ENCODE measurements around the gene TRDN. TPM values are rescaled to one million over a fixed set of nuclear protein-coding genes. Genes with fewer than 3 reads are reported as not detected.
"Not testable (repeated sequence)": the region's sequence is repeated elsewhere in the genome, so short reads cannot be mapped to it uniquely, and the experiment has no call there.

Gene TRDN
- total and polyA plus RNA-seq, 2 experiments from 2014 or later, result 0.10 to 0.48 TPM

DNA sequence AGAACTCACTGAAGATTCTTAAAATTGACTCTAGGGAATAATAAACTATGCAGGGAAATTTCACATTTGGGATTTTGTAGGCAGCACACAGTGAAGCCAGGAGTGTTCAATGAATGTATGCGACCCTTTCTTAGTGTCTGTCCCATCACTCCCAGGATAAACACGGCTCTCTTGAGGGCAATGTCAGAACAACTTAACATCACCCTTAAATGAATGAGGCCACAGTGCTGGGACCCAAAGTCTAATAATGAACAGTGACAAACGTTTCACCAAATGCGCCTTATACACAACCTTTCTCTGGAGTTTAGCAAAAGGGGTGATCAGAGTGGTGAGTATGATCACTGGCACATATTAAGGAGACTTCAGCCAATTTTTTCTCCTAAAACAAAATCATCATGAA is 403.4 kb downstream of the TRDN start:
- 78% methylated on average over 4 of the region's 4 CpGs for WGBS (ENCODE audit: low lambda C conversion rate, missing lambda C conversion rate)
- Histone ChIP-seq H3K9me3 (ENCODE audit: low read depth) (no peaks in the 10 kb centered on the region), H3K27me3 (no peaks in the 10 kb centered on the region), H3K79me2 (no peaks in the 10 kb centered on the region), H3K4me1 (ENCODE audit: insufficient read depth) (no peaks in the 10 kb centered on the region), H3K27ac (no peak overlapping the region), H3K36me3 (replicated peaks; ENCODE audit: insufficient read depth, low read depth) (no peaks in the 10 kb centered on the region), H4K20me1 (ENCODE audit: insufficient read depth, poor library complexity, severe bottlenecking) (no peaks in the 10 kb centered on the region), H3K9me2 (replicated peaks; ENCODE audit: insufficient read depth) (no peaks in the 10 kb centered on the region), H3K4me2 (no peak overlapping the region), H3K4me3 (no peak overlapping the region), H2AFZ (no peak overlapping the region)
- no peak for TF ChIP-seq EZH2 (IDR thresholded peaks at IDR 0.05; ENCODE audit: borderline replicate concordance)
- no peak for TF ChIP-seq CTCF (IDR thresholded peaks at IDR 0.05; ENCODE audit: poor library complexity)
- TF ChIP-seq EZH2phosphoT487 (IDR thresholded peaks at IDR 0.05; ENCODE audit: low read depth, severe bottlenecking, unreplicated experiment), result no peak
- no peak for DNase-seq (ENCODE audit: low spot score)

GRCh38 chr6:123227789-123228188 is 409.0 kb downstream of the TRDN start:
- H3K27ac ChIP-seq; H4K20me1 ChIP-seq (ENCODE audit: insufficient read depth, poor library complexity, severe bottlenecking); H3K4me3 ChIP-seq; H3K9me2 ChIP-seq (replicated peaks; ENCODE audit: insufficient read depth); H3K4me2 ChIP-seq; H3K4me1 ChIP-seq (ENCODE audit: insufficient read depth); H3K79me2 ChIP-seq; H3K36me3 ChIP-seq (replicated peaks; ENCODE audit: insufficient read depth, low read depth); H2AFZ ChIP-seq; DNase-seq (ENCODE audit: low spot score); H3K27me3 ChIP-seq; H3K9me3 ChIP-seq (ENCODE audit: low read depth): not testable (repeated sequence)
- 63% methylated on average over 2 of the region's 2 CpGs for WGBS (ENCODE audit: low lambda C conversion rate, missing lambda C conversion rate)

DNA sequence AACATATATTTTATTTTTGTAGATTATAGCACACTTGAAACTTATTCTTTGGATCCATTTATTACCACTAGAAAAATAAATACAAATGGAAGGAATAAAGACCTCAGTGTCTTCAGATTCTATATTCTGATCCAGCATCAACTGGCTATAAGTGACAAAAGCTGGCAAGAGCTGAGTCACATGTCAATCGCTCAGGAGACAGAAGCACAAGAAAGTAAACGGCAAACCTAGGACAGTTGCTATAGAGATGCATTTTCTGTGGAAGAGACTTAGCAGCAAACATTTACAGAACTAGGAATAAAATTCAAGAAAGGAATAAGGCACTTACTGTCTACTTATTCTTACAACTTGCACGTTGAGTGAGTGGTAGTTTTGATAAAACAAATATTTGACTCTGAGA is 410.4 kb downstream of the TRDN start:
- Histone ChIP-seq H3K9me2 (replicated peaks; ENCODE audit: insufficient read depth) (no peaks in the 10 kb centered on the region), H3K4me3 (no peak overlapping the region), H2AFZ (no peak overlapping the region), H3K27ac (no peak overlapping the region), H3K79me2 (no peaks in the 10 kb centered on the region), H3K36me3 (replicated peaks; ENCODE audit: insufficient read depth, low read depth) (no peaks in the 10 kb centered on the region), H3K4me1 (ENCODE audit: insufficient read depth) (no peaks in the 10 kb centered on the region), H3K4me2 (no peak overlapping the region), H4K20me1 (ENCODE audit: insufficient read depth, poor library complexity, severe bottlenecking) (no peaks in the 10 kb centered on the region), H3K9me3 (ENCODE audit: low read depth) (no peaks in the 10 kb centered on the region), H3K27me3 (no peaks in the 10 kb centered on the region)
- no peak for DNase-seq (ENCODE audit: low spot score)
- 66% methylated on average over 3 of the region's 3 CpGs for WGBS (ENCODE audit: low lambda C conversion rate, missing lambda C conversion rate)
- TF ChIP-seq CTCF (IDR thresholded peaks at IDR 0.05; ENCODE audit: poor library complexity) (no peak), EZH2 (IDR thresholded peaks at IDR 0.05; ENCODE audit: borderline replicate concordance) (no peak), EZH2phosphoT487 (IDR thresholded peaks at IDR 0.05; ENCODE audit: low read depth, severe bottlenecking, unreplicated experiment) (no peak)

DNA sequence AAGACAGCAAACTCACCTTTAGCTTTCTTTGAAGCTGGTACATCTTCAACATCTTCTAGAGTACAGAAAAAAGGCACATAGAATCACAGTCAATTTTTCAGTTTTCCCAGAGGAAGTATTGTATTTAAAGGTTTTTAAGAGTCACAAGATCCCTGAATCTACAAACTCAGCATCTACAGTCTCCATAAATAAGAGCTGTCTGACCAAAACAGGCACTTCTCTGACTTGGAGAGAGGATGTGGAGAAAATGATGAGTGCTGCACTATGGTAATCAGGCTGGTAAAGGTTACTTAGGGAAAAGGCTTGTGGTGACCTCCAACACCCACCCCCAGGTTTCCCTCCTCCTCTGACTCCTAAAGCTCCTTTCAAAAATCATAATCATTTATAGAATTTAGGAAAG is 412.7 kb downstream of the TRDN start:
- H3K36me3 ChIP-seq (replicated peaks; ENCODE audit: insufficient read depth, low read depth), result no peaks in the 10 kb centered on the region
- no peaks in the 10 kb centered on the region for H3K4me1 ChIP-seq (ENCODE audit: insufficient read depth)
- no peaks in the 10 kb centered on the region for H3K9me3 ChIP-seq (ENCODE audit: low read depth)
- no peak for DNase-seq (ENCODE audit: low spot score)
- no peak for TF ChIP-seq EZH2 (IDR thresholded peaks at IDR 0.05; ENCODE audit: borderline replicate concordance)
- TF ChIP-seq CTCF (IDR thresholded peaks at IDR 0.05; ENCODE audit: poor library complexity), result no peak
- TF ChIP-seq EZH2phosphoT487 (IDR thresholded peaks at IDR 0.05; ENCODE audit: low read depth, severe bottlenecking, unreplicated experiment), result no peak
- no peak overlapping the region for H3K4me3 ChIP-seq
- no peaks in the 10 kb centered on the region for H3K27me3 ChIP-seq
- H4K20me1 ChIP-seq (ENCODE audit: insufficient read depth, poor library complexity, severe bottlenecking), result no peaks in the 10 kb centered on the region
- no peak overlapping the region for H3K27ac ChIP-seq
- H3K4me2 ChIP-seq, result no peak overlapping the region
- no peak overlapping the region for H2AFZ ChIP-seq
- H3K9me2 ChIP-seq (replicated peaks; ENCODE audit: insufficient read depth), result no peaks in the 10 kb centered on the region
- no peaks in the 10 kb centered on the region for H3K79me2 ChIP-seq
